ENCODE results near the gene BRS3.

DNA sequence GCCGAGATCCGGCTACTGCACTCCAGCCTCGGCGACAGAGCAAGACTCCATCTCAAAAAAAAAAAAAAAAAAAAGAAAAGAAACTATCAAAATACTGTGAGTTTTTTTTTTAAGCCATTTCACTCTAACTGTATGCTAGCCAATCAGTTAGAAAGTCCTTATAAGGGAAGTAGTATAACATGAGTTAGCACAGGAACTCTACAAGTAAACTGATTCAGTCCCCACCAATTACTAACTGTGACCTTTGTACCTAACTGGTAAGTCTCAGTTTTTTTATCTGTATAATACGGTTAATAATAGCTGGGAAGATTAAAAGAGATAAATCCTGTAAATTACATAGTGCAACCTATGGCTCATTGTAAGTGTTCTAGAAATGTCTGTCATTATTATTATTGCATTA lies 35.1 kb upstream of the BRS3 start:
- TF ChIP-seq, protein P1, sequence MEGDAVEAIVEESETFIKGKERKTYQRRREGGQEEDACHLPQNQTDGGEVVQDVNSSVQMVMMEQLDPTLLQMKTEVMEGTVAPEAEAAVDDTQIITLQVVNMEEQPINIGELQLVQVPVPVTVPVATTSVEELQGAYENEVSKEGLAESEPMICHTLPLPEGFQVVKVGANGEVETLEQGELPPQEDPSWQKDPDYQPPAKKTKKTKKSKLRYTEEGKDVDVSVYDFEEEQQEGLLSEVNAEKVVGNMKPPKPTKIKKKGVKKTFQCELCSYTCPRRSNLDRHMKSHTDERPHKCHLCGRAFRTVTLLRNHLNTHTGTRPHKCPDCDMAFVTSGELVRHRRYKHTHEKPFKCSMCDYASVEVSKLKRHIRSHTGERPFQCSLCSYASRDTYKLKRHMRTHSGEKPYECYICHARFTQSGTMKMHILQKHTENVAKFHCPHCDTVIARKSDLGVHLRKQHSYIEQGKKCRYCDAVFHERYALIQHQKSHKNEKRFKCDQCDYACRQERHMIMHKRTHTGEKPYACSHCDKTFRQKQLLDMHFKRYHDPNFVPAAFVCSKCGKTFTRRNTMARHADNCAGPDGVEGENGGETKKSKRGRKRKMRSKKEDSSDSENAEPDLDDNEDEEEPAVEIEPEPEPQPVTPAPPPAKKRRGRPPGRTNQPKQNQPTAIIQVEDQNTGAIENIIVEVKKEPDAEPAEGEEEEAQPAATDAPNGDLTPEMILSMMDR (optimal IDR thresholded peaks at IDR 0.05 in 1 of 3, IDR thresholded peaks at IDR 0.05 in 1 of 3, conservative IDR thresholded peaks at IDR 0.05 in 1 of 3; ENCODE audit: extremely low read depth in 1 of 3, insufficient read depth in 2 of 3, low read length in 3 of 3), result no peak
- TF ChIP-seq EZH2 (IDR thresholded peaks at IDR 0.05; ENCODE audit: low read length), result no peak
